GM23338 (cell line): ENCODE data around the gene RBM43.

ENCODE experiments used
- CTCF ChIP-seq, 2 experiments: fragments of 200-600 bp in 1 of 2; sonication (generic) in 1 of 2; conservative IDR thresholded peaks; 2 replicates each; pipeline versions ENCODE4 v1.5.1 to v1.6.1; 2016 to 2017; ENCODE audit warnings: antibody characterized with exemption in 2 of 2, low read depth in 2 of 2, mild to moderate bottlenecking in 2 of 2, moderate library complexity in 1 of 2
- EZH2 ChIP-seq: fragments of 200-600 bp; sonication (generic); IDR thresholded peaks from one replicate; pipeline ENCODE4 v1.8.0; 2017; ENCODE audit warnings: antibody characterized with exemption, mild to moderate bottlenecking, low read depth; ENCODE audit not compliant: unreplicated experiment
- EZH2phosphoT487 ChIP-seq: fragments of 200-600 bp; sonication (generic); IDR thresholded peaks from one replicate; pipeline ENCODE4 v1.8.1; 2018; ENCODE audit warnings: antibody characterized with exemption; ENCODE audit not compliant: unreplicated experiment
- JUNB ChIP-seq: IDR thresholded peaks from one replicate; pipeline ENCODE4 v1.6.1; 2016; ENCODE audit warnings: antibody characterized with exemption; ENCODE audit not compliant: unreplicated experiment
- POLR2AphosphoS5 ChIP-seq: IDR thresholded peaks from 2 replicates; pipeline ENCODE4 v1.6.1; 2016; ENCODE audit warnings: antibody characterized with exemption, low read depth
- REST ChIP-seq: IDR thresholded peaks from one replicate; pipeline ENCODE4 v1.6.1; 2018; ENCODE audit warnings: antibody characterized with exemption; ENCODE audit not compliant: unreplicated experiment
- STAT1 ChIP-seq: IDR thresholded peaks from one replicate; pipeline ENCODE4 v1.6.1; 2016; ENCODE audit warnings: antibody characterized with exemption; ENCODE audit not compliant: unreplicated experiment
- TF ChIP-seq, protein P1 (sequence below): IDR thresholded peaks from 2 replicates; pipeline ENCODE4 v1.6.1; 2016; ENCODE audit warnings: antibody characterized with exemption

DNA sequence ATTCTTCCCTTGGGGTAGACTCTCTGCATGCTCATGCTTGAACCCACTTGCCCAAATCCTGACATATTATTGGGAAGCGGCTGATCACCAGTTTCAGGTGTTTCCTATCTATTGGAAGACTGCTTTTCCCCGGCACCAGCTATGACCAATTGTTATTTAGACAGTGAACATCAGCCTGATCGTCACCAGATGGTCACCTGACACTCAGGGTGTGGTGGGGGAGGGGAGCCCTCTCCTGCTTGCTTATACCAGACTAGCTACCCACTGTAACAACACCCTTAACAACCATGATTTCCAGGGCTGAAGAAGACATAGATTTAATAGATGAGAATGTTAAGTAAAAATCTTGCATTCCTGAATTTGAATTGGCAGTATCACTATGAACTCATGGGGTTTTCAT is 44.3 kb downstream of the RBM43 start:
- TF ChIP-seq EZH2 (no peak), CTCF (conservative IDR thresholded peaks at IDR 0.05; ENCODE audit: low read depth in 2 of 2) (no peak), STAT1 (no peak), POLR2AphosphoS5 (no peak), EZH2phosphoT487 (no peak), REST (no peak), JUNB (no peak)
- TF ChIP-seq, protein P1, sequence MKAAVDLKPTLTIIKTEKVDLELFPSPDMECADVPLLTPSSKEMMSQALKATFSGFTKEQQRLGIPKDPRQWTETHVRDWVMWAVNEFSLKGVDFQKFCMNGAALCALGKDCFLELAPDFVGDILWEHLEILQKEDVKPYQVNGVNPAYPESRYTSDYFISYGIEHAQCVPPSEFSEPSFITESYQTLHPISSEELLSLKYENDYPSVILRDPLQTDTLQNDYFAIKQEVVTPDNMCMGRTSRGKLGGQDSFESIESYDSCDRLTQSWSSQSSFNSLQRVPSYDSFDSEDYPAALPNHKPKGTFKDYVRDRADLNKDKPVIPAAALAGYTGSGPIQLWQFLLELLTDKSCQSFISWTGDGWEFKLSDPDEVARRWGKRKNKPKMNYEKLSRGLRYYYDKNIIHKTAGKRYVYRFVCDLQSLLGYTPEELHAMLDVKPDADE, result no peak
